GM21528 (cell line): Measurements from ENCODE around the gene PINK1.
A peak's percentile ranks its signal among the peaks of the same experiment; 100 is the strongest.
"Not testable (repeated sequence)": the region's sequence is repeated elsewhere in the genome, so short reads cannot be mapped to it uniquely, and the experiment has no call there.

Experiments
- ATAC-seq: cut with Tn5 transposase; IDR thresholded peaks from one replicate; pipeline ENCODE4 v1.9.1; 2021; ENCODE audit warnings: mild to moderate bottlenecking, moderate library complexity; ENCODE audit not compliant: unreplicated experiment, low FRiP score

Gene PINK1

GRCh38 chr1:20672265-20672632, 39.0 kb downstream of the PINK1 start:
- ATAC-seq, result no peak

- not testable (repeated sequence) for ATAC-seq
Measured at GRCh38 chr1:20673626-20674025, 40.4 kb downstream of the PINK1 start.

GRCh38 chr1:20678599-20678998, 45.3 kb downstream of the PINK1 start:
- ATAC-seq, result no peak

- no peak for ATAC-seq
Measured at GRCh38 chr1:20680269-20680668, 47.0 kb downstream of the PINK1 start.

GRCh38 chr1:20681999-20682398, 48.7 kb downstream of the PINK1 start:
- no peak for ATAC-seq

GRCh38 chr1:20682571-20683236, 49.4 kb downstream of the PINK1 start:
- ATAC-seq, result no peak

GRCh38 chr1:20683614-20684013, 50.4 kb downstream of the PINK1 start:
- ATAC-seq, result no peak

- no peak for ATAC-seq
Measured at GRCh38 chr1:20684050-20684620, 50.9 kb downstream of the PINK1 start.

GRCh38 chr1:20684651-20685050, 51.4 kb downstream of the PINK1 start:
- ATAC-seq, result no peak

GRCh38 chr1:20685099-20685662, 51.9 kb downstream of the PINK1 start:
- no peak for ATAC-seq

GRCh38 chr1:20685741-20686140, 52.5 kb downstream of the PINK1 start:
- no peak for ATAC-seq

GRCh38 chr1:20686883-20687725, 53.8 kb downstream of the PINK1 start:
- ATAC-seq, result no peak

- ATAC-seq, result no peak
Measured at GRCh38 chr1:20689645-20690056, 56.4 kb downstream of the PINK1 start.

- no peak for ATAC-seq
Measured at GRCh38 chr1:20691872-20692271, 58.6 kb downstream of the PINK1 start.

- no peak for ATAC-seq
Measured at GRCh38 chr1:20693623-20694022, 60.4 kb downstream of the PINK1 start.

GRCh38 chr1:20695515-20695914, 62.3 kb downstream of the PINK1 start:
- no peak for ATAC-seq

GRCh38 chr1:20696397-20697333, 63.4 kb downstream of the PINK1 start:
- peak; percentile 67 for ATAC-seq

- no peak for ATAC-seq
Measured at GRCh38 chr1:20697563-20697962, 64.3 kb downstream of the PINK1 start.

- ATAC-seq, result no peak
Measured at GRCh38 chr1:20698195-20698910, 65.1 kb downstream of the PINK1 start.

- ATAC-seq, result no peak
Measured at GRCh38 chr1:20699558-20699957, 66.3 kb downstream of the PINK1 start.
